GM12891 (cell line): Measurements from ENCODE around the gene LMX1A.

ENCODE experiments used
- DNase-seq: peaks from one replicate; pipeline ENCODE4 v3.0.0; 2011; ENCODE audit warnings: low spot score; ENCODE audit not compliant: insufficient read length
- FAIRE-seq: peaks from 2 replicates; lab custom pipeline; 2011; peaks lifted over from hg19 to GRCh38; lab: Jason Lieb, UNC
- PAX5 ChIP-seq: IDR thresholded peaks from 2 replicates; pipeline ENCODE4 v1.6.1; 2011; ENCODE audit warnings: low read length, moderate library complexity, mild to moderate bottlenecking; ENCODE audit not compliant: insufficient read depth, severe bottlenecking
- POLR2A ChIP-seq: IDR thresholded peaks from 2 replicates; pipeline ENCODE4 v1.6.1; 2011; ENCODE audit warnings: low read depth, low read length, control low read depth
- POLR2AphosphoS5 ChIP-seq: IDR thresholded peaks from 2 replicates; pipeline ENCODE4 v1.6.1; 2011; ENCODE audit warnings: low read depth, low read length, control low read depth
- POU2F2 ChIP-seq: IDR thresholded peaks from 2 replicates; pipeline ENCODE4 v1.6.1; 2011; ENCODE audit warnings: low read depth, mild to moderate bottlenecking, control low read depth, low read length, moderate library complexity
- SPI1 ChIP-seq: IDR thresholded peaks from 2 replicates; pipeline ENCODE4 v1.6.1; 2011; ENCODE audit warnings: low read depth, low read length, control low read depth
- TAF1 ChIP-seq: IDR thresholded peaks from 2 replicates; pipeline ENCODE4 v1.6.1; 2011; ENCODE audit warnings: low read depth, low read length, control low read depth

The LMX1A gene

DNA sequence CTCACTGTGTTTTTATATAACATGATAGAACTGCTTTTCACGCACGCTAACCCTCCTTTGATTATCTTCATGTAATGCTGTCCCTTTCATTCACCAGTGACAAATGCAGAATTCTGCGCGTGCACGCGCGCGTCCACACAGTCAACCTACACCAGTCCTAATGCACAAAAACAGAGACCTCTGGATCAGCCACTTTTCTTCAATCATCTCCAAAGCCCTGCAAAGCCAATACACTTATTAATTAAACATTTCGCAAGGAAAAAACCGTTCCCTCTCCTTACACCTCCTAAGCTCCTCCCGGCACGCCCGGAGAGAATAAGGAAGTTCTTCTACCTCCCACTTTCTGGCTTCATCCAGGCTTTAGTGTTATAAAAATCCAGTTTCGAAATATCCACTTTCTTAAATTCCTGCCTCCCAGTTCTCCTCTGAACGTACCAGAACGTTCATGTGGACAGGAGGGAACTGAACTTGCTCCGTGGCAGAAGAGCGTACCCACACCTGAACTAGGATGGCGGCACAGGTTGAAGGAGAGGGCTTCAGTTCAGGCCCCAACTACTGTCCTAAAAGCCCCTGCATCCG, 4.6 kb downstream of the LMX1A start:
- no peak for DNase-seq
- TF ChIP-seq POU2F2 (no peak), PAX5 (no peak), POLR2AphosphoS5 (no peak), POLR2A (no peak), SPI1 (no peak), TAF1 (no peak)
- no peak for FAIRE-seq

DNA sequence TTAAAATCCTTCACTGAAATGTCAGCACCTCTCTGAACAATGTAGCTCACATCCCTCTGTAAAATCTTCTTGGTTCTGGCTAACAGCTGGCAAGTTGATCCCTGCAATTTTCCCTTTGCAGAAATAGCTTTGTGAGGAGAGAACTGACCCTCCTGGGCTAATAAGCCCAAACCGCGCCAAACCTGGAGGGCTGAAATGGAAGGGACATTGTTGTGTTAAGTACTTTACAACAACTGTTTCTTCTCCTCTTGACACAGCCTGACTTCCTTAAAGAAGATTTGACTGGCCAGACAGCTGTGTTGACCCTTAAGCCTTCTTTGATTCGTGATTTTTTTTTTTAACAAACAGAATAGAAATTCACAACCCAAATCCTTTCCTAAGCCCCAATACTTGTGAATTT, 5.7 kb downstream of the LMX1A start:
- no peak for DNase-seq
- no peak for FAIRE-seq
- TF ChIP-seq PAX5 (no peak), POLR2A (no peak), POLR2AphosphoS5 (no peak), POU2F2 (no peak), SPI1 (no peak), TAF1 (no peak)

GRCh38 chr1:165345502-165345901, 11.0 kb downstream of the LMX1A start:
- no peak for FAIRE-seq
- TF ChIP-seq POU2F2, result no peak
- no peak for TF ChIP-seq PAX5
- no peak for TF ChIP-seq POLR2AphosphoS5
- TF ChIP-seq POLR2A, result no peak
- no peak for TF ChIP-seq SPI1
- TF ChIP-seq TAF1, result no peak
- DNase-seq, result no peak

DNA sequence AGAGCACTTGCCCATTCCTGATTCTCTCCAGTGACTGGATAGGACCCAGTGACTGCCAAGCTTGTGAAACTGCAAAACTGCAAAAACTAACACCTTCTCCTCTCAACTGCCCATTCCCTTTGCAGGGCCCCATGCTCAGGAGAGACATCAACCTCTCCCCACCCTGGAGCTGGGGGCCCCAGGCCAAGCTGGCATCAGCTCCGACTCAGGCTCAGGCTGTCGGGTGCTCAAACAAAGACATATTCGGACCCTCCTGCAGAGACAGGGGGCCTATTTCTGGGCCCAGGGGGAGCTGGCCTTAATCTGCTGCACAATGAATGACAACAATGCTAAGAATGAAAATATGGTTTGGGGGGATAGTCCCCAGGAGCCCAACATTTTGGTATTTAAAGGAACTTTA, 11.8 kb downstream of the LMX1A start:
- DNase-seq (no peak), FAIRE-seq (no peak)
- no peak for TF ChIP-seq POLR2AphosphoS5
- no peak for TF ChIP-seq PAX5
- TF ChIP-seq SPI1, result no peak
- TF ChIP-seq TAF1, result no peak
- no peak for TF ChIP-seq POU2F2
- TF ChIP-seq POLR2A, result no peak

DNA sequence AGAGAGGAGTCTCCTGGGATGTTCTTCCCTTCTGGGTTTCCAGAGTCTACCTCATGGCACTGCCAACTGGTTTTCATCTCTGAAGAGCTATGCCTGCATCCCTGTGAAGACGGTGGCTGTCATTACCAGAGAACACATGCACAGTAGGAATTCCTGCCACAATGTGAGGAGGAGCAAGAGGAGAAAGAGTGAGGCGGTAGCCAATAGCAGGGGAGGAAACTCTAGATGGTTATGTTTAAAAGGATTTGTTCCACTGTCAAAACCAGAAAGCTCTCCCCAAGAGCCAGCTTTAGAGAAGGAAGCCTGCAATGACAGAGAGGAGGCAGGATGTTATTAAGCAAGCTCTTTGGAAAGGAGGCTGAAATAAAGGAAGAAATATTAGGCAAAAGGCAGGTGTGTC, 12.3 kb downstream of the LMX1A start:
- FAIRE-seq (no peak), DNase-seq (no peak)
- TF ChIP-seq POLR2A, result no peak
- no peak for TF ChIP-seq PAX5
- no peak for TF ChIP-seq SPI1
- TF ChIP-seq TAF1, result no peak
- TF ChIP-seq POU2F2, result no peak
- no peak for TF ChIP-seq POLR2AphosphoS5

- DNase-seq, result no peak
- no peak for FAIRE-seq
- TF ChIP-seq PAX5 (no peak), SPI1 (no peak), POU2F2 (no peak), TAF1 (no peak), POLR2A (no peak), POLR2AphosphoS5 (no peak)
Observed at GRCh38 chr1:165342587-165342986, 13.9 kb downstream of the LMX1A start.

- no peak for TF ChIP-seq PAX5
- no peak for TF ChIP-seq POLR2AphosphoS5
- no peak for TF ChIP-seq POU2F2
- no peak for TF ChIP-seq SPI1
- TF ChIP-seq POLR2A, result no peak
- TF ChIP-seq TAF1, result no peak
- DNase-seq (no peak), FAIRE-seq (no peak)
Observed at GRCh38 chr1:165342168-165342567, 14.3 kb downstream of the LMX1A start.

- DNase-seq (no peak), FAIRE-seq (no peak)
- TF ChIP-seq TAF1 (no peak), POLR2A (no peak), SPI1 (no peak), POLR2AphosphoS5 (no peak), POU2F2 (no peak), PAX5 (no peak)
Observed at GRCh38 chr1:165339164-165339563, 17.4 kb downstream of the LMX1A start.

GRCh38 chr1:165330483-165330882, 26.0 kb downstream of the LMX1A start:
- no peak for FAIRE-seq
- DNase-seq, result no peak
- TF ChIP-seq TAF1 (no peak), POU2F2 (no peak), POLR2AphosphoS5 (no peak), POLR2A (no peak), PAX5 (no peak), SPI1 (no peak)
